ENCODE measurements around the gene THOC6.

GRCh38 chr16:2976673-2977072 lies 47.2 kb upstream of the THOC6 start:
- no peak for TF ChIP-seq EZH2 (optimal IDR thresholded peaks at IDR 0.05; ENCODE audit: low read depth, low read length)
- no peak for TF ChIP-seq CTCF (IDR thresholded peaks at IDR 0.05; ENCODE audit: low read length)
- no peak for TF ChIP-seq EZH2phosphoT487 (IDR thresholded peaks at IDR 0.05; ENCODE audit: low read length)
